ENCODE data around the gene ABCB1.
"Not testable (repeated sequence)": the region's sequence is repeated elsewhere in the genome, so short reads cannot be mapped to it uniquely, and the experiment has no call there.

Gene ABCB1

GRCh38 chr7:87463982-87464381, 136.7 kb downstream of the ABCB1 start:
- H3K9ac ChIP-seq (ENCODE audit: low read length) = no peak overlapping the region
- H3K36me3 ChIP-seq (ENCODE audit: insufficient read depth, low read length) = peaks cover 20% of the 10 kb centered on the region
- H2AFZ ChIP-seq (ENCODE audit: low read length) = no peak overlapping the region
- no peak overlapping the region for H3K4me3 ChIP-seq (ENCODE audit: low read depth, low read length, poor library complexity, severe bottlenecking)
- H3K27me3 ChIP-seq (ENCODE audit: insufficient read depth, low read length) = no peaks in the 10 kb centered on the region
- no peak overlapping the region for H3K27ac ChIP-seq (ENCODE audit: low read depth, low read length, poor library complexity, severe bottlenecking)
- peaks cover 6% of the 10 kb centered on the region for H3K4me1 ChIP-seq (ENCODE audit: insufficient read depth, low read length, severe bottlenecking)
- H4K20me1 ChIP-seq (ENCODE audit: insufficient read depth, low read length) = no peaks in the 10 kb centered on the region
- no peak overlapping the region for H3K4me2 ChIP-seq (ENCODE audit: low read length)
- no peak for TF ChIP-seq CTCF (IDR thresholded peaks at IDR 0.05; ENCODE audit: low read length)
- no peak for TF ChIP-seq EZH2 (IDR thresholded peaks at IDR 0.05; ENCODE audit: borderline replicate concordance, low read length)
- H3F3A ChIP-seq (ENCODE audit: insufficient read depth, low read length) = no peaks in the 10 kb centered on the region
- H3K9me3 ChIP-seq (ENCODE audit: low read length) = no peaks in the 10 kb centered on the region
- no peaks in the 10 kb centered on the region for H3K9me2 ChIP-seq (ENCODE audit: low read depth, low read length)
- H3K79me2 ChIP-seq (ENCODE audit: insufficient read depth, low read length) = no peaks in the 10 kb centered on the region

GRCh38 chr7:87460444-87460843, 140.2 kb downstream of the ABCB1 start:
- not testable (repeated sequence) for H3K4me1 ChIP-seq (ENCODE audit: insufficient read depth, low read length, severe bottlenecking)

GRCh38 chr7:87459941-87460340, 140.7 kb downstream of the ABCB1 start:
- no peaks in the 10 kb centered on the region for H3K27me3 ChIP-seq (ENCODE audit: insufficient read depth, low read length)
- no peak overlapping the region for H3K27ac ChIP-seq (ENCODE audit: low read depth, low read length, poor library complexity, severe bottlenecking)
- H3K9ac ChIP-seq (ENCODE audit: low read length) = no peak overlapping the region
- no peak overlapping the region for H2AFZ ChIP-seq (ENCODE audit: low read length)
- no peaks in the 10 kb centered on the region for H3K79me2 ChIP-seq (ENCODE audit: insufficient read depth, low read length)
- H3K9me2 ChIP-seq (ENCODE audit: low read depth, low read length) = no peaks in the 10 kb centered on the region
- no peaks in the 10 kb centered on the region for H3K4me1 ChIP-seq (ENCODE audit: insufficient read depth, low read length, severe bottlenecking)
- no peaks in the 10 kb centered on the region for H4K20me1 ChIP-seq (ENCODE audit: insufficient read depth, low read length)
- H3K4me2 ChIP-seq (ENCODE audit: low read length) = no peak overlapping the region
- no peaks in the 10 kb centered on the region for H3K9me3 ChIP-seq (ENCODE audit: low read length)
- peaks cover 20% of the 10 kb centered on the region for H3K36me3 ChIP-seq (ENCODE audit: insufficient read depth, low read length)
- H3K4me3 ChIP-seq (ENCODE audit: low read depth, low read length, poor library complexity, severe bottlenecking) = no peak overlapping the region
- no peak for TF ChIP-seq EZH2 (IDR thresholded peaks at IDR 0.05; ENCODE audit: borderline replicate concordance, low read length)
- TF ChIP-seq CTCF (IDR thresholded peaks at IDR 0.05; ENCODE audit: low read length) = no peak
- H3F3A ChIP-seq (ENCODE audit: insufficient read depth, low read length) = no peaks in the 10 kb centered on the region

More at GRCh38 chr7:87460444-87460843, 140.2 kb downstream of the ABCB1 start:
- not testable (repeated sequence) for H3K79me2 ChIP-seq (ENCODE audit: insufficient read depth, low read length); H3K27ac ChIP-seq (ENCODE audit: low read depth, low read length, poor library complexity, severe bottlenecking); H2AFZ ChIP-seq (ENCODE audit: low read length); H3K9ac ChIP-seq (ENCODE audit: low read length); H3K27me3 ChIP-seq (ENCODE audit: insufficient read depth, low read length); H3K4me3 ChIP-seq (ENCODE audit: low read depth, low read length, poor library complexity, severe bottlenecking); H3K9me3 ChIP-seq (ENCODE audit: low read length); H3F3A ChIP-seq (ENCODE audit: insufficient read depth, low read length); H3K4me2 ChIP-seq (ENCODE audit: low read length); H3K9me2 ChIP-seq (ENCODE audit: low read depth, low read length); H4K20me1 ChIP-seq (ENCODE audit: insufficient read depth, low read length)
- peaks cover 20% of the 10 kb centered on the region for H3K36me3 ChIP-seq (ENCODE audit: insufficient read depth, low read length)

GRCh38 chr7:87458148-87458547, 142.5 kb downstream of the ABCB1 start:
- H3K36me3 ChIP-seq (ENCODE audit: insufficient read depth, low read length) = peaks cover 20% of the 10 kb centered on the region
- H3K9me2 ChIP-seq (ENCODE audit: low read depth, low read length) = no peaks in the 10 kb centered on the region
- H3K4me2 ChIP-seq (ENCODE audit: low read length) = no peak overlapping the region
- H3K27me3 ChIP-seq (ENCODE audit: insufficient read depth, low read length) = no peaks in the 10 kb centered on the region
- H3F3A ChIP-seq (ENCODE audit: insufficient read depth, low read length) = no peaks in the 10 kb centered on the region
- no peaks in the 10 kb centered on the region for H3K9me3 ChIP-seq (ENCODE audit: low read length)
- H3K79me2 ChIP-seq (ENCODE audit: insufficient read depth, low read length) = no peaks in the 10 kb centered on the region
- H2AFZ ChIP-seq (ENCODE audit: low read length) = no peak overlapping the region
- TF ChIP-seq CTCF (IDR thresholded peaks at IDR 0.05; ENCODE audit: low read length) (no peak), EZH2 (IDR thresholded peaks at IDR 0.05; ENCODE audit: borderline replicate concordance, low read length) (no peak)
- no peaks in the 10 kb centered on the region for H3K4me1 ChIP-seq (ENCODE audit: insufficient read depth, low read length, severe bottlenecking)
- H4K20me1 ChIP-seq (ENCODE audit: insufficient read depth, low read length) = no peaks in the 10 kb centered on the region
- H3K4me3 ChIP-seq (ENCODE audit: low read depth, low read length, poor library complexity, severe bottlenecking) = no peak overlapping the region
- no peak overlapping the region for H3K27ac ChIP-seq (ENCODE audit: low read depth, low read length, poor library complexity, severe bottlenecking)
- H3K9ac ChIP-seq (ENCODE audit: low read length) = no peak overlapping the region
